ENCODE measurements around the gene SLC12A9.

DNA sequence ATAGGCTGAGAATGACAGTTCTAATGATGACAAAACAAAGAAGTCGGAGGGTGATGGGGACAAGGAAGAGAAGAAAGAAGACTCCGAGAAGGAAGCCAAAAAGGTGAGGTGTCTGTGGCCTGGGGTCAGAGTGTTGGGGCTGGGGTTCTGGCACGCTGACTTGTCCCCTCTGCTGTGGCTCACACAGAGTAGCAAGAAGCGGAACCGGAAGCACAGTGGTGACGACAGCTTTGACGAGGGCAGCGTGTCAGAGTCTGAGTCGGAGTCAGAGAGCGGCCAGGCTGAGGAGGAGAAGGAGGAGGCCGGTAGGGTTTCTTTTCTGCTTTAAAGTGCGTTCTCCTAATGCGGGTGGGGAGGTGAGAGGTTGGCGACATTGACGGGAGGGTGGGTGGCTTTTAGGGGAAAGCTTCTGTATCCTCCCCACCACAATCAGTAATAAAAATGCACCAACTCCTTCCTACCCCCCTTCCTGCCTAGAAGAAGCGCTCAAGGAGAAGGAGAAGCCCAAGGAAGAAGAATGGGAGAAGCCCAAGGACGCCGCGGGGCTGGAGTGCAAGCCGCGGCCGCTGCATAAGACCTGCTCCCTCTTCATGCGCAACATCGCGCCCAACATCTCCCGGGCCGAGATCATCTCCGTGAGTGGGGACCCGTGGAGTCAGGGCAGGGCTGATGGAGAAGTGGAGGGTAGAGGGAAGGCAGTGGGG, 32.4 kb downstream of the SLC12A9 start:
- TF ChIP-seq, protein P1, sequence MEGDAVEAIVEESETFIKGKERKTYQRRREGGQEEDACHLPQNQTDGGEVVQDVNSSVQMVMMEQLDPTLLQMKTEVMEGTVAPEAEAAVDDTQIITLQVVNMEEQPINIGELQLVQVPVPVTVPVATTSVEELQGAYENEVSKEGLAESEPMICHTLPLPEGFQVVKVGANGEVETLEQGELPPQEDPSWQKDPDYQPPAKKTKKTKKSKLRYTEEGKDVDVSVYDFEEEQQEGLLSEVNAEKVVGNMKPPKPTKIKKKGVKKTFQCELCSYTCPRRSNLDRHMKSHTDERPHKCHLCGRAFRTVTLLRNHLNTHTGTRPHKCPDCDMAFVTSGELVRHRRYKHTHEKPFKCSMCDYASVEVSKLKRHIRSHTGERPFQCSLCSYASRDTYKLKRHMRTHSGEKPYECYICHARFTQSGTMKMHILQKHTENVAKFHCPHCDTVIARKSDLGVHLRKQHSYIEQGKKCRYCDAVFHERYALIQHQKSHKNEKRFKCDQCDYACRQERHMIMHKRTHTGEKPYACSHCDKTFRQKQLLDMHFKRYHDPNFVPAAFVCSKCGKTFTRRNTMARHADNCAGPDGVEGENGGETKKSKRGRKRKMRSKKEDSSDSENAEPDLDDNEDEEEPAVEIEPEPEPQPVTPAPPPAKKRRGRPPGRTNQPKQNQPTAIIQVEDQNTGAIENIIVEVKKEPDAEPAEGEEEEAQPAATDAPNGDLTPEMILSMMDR (IDR thresholded peaks at IDR 0.05): no peak
- no peak for TF ChIP-seq EP300 (IDR thresholded peaks at IDR 0.05)
- no peak for TF ChIP-seq POLR2A (IDR thresholded peaks at IDR 0.05)
- TF ChIP-seq POLR2AphosphoS5 (IDR thresholded peaks at IDR 0.05): no peak
